Stimulated activated CD4-positive, alpha-beta T cell treated with anti-CD3 and anti-CD28 coated beads, Interleukin-2, amount 100 ng/mL, for 24 hours (primary cell): Measurements from ENCODE around the gene PITX2.

Experiments used
- DNase-seq, 2 donors: peaks; one replicate each; pipeline ENCODE4 v3.0.0-alpha.2; 2020

Gene PITX2

GRCh38 chr4:110636171-110636679 is 13.3 kb upstream of the PITX2 start:
- no peak for DNase-seq

GRCh38 chr4:110635163-110635865 is 12.4 kb upstream of the PITX2 start:
- DNase-seq = no peak

GRCh38 chr4:110634350-110635162 is 11.7 kb upstream of the PITX2 start:
- DNase-seq = no peak

GRCh38 chr4:110633358-110634341 is 10.8 kb upstream of the PITX2 start:
- no peak for DNase-seq

GRCh38 chr4:110632506-110633357 is 9.9 kb upstream of the PITX2 start:
- no peak for DNase-seq

GRCh38 chr4:110631584-110632505 is 9.0 kb upstream of the PITX2 start:
- DNase-seq = peak in 1 of 2 donors; percentile 57

- no peak for DNase-seq
These were observed 8.0 kb upstream of the PITX2 start for GRCh38 chr4:110630688-110631402.

- DNase-seq = no peak
These were observed 7.2 kb upstream of the PITX2 start for GRCh38 chr4:110629780-110630687.

GRCh38 chr4:110629214-110629754 is 6.4 kb upstream of the PITX2 start:
- DNase-seq = no peak

- no peak for DNase-seq
These were observed 5.9 kb upstream of the PITX2 start for GRCh38 chr4:110628663-110629213.

- no peak for DNase-seq
These were observed 5.2 kb upstream of the PITX2 start for GRCh38 chr4:110627977-110628662.

- no peak for DNase-seq
These were observed 3.8 kb upstream of the PITX2 start for GRCh38 chr4:110626532-110627153.

- no peak for DNase-seq
These were observed 2.8 kb upstream of the PITX2 start for GRCh38 chr4:110625576-110626257.

- DNase-seq = no peak
These were observed 2.1 kb upstream of the PITX2 start for GRCh38 chr4:110624904-110625494.

- DNase-seq = no peak
These were observed 1.5 kb upstream of the PITX2 start for GRCh38 chr4:110624398-110624780.

GRCh38 chr4:110623718-110624397 is 981 bp upstream of the PITX2 start:
- DNase-seq = no peak
